Neural cell (in vitro differentiated cells): ENCODE results near the gene MAD1L1. TPM values are rescaled to one million over a fixed set of nuclear protein-coding genes. Genes with fewer than 3 reads are reported as not detected.

Experiments used
- H2AFZ ChIP-seq: fragments of 200-600, 300-800 bp; sonication (generic), shearing (Covaris generic); 2 replicates; pipeline ENCODE4 v1.6.0; 2014; ENCODE audit warnings: low read depth, mild to moderate bottlenecking, antibody characterized with exemption, low read length, moderate library complexity
- H3F3A ChIP-seq: fragments of 200-600 bp; shearing (Covaris generic); 2 replicates; pipeline ENCODE4 v1.6.1; 2016; ENCODE audit warnings: mild to moderate bottlenecking, moderate library complexity, mixed read lengths, antibody characterized with exemption, low read length; ENCODE audit not compliant: insufficient read depth, poor library complexity, severe bottlenecking
- H3K27ac ChIP-seq: fragments of 200-600, 300-800 bp; sonication (generic), shearing (Covaris generic); 2 replicates; pipeline ENCODE4 v1.5.1; 2014; ENCODE audit warnings: mild to moderate bottlenecking, low read length, moderate library complexity
- H3K27me3 ChIP-seq: fragments of 300-800, 200-600 bp; sonication (generic), shearing (Covaris generic); 2 replicates; pipeline ENCODE4 v1.6.0; 2014; ENCODE audit warnings: mild to moderate bottlenecking, low read depth, low read length, moderate library complexity; ENCODE audit not compliant: insufficient read depth
- H3K36me3 ChIP-seq: fragments of 300-800, 200-600 bp; sonication (generic), shearing (Covaris generic); 2 replicates; pipeline ENCODE4 v1.5.1; 2014; ENCODE audit warnings: mild to moderate bottlenecking, antibody characterized with exemption, low read length, moderate library complexity; ENCODE audit not compliant: insufficient read depth
- H3K4me2 ChIP-seq: fragments of 300-800, 200-600 bp; sonication (generic), shearing (Covaris generic); 2 replicates; pipeline ENCODE4 v1.6.0; 2014; ENCODE audit warnings: mild to moderate bottlenecking, low read length
- H3K4me3 ChIP-seq: fragments of 300-800, 200-600 bp; sonication (generic), shearing (Covaris generic); 2 replicates; pipeline ENCODE4 v1.5.1; 2014; ENCODE audit warnings: mild to moderate bottlenecking, low read length, moderate library complexity
- H3K79me2 ChIP-seq: fragments of 200-600 bp; shearing (Covaris generic); replicated peaks from 2 replicates; pipeline ENCODE4 v1.6.0; 2014; ENCODE audit warnings: mild to moderate bottlenecking, low read length, moderate library complexity; ENCODE audit not compliant: insufficient read depth
- H3K9ac ChIP-seq: fragments of 300-800, 200-600 bp; sonication (generic), shearing (Covaris generic); 2 replicates; pipeline ENCODE4 v1.6.1; 2016; ENCODE audit warnings: mild to moderate bottlenecking, low read length, mixed read lengths
- H3K9me2 ChIP-seq: fragments of 200-600 bp; shearing (Covaris generic); 2 replicates; pipeline ENCODE4 v1.6.1; 2016; ENCODE audit warnings: mild to moderate bottlenecking, low read length, mixed read lengths; ENCODE audit not compliant: insufficient read depth
- H3K9me3 ChIP-seq: fragments of 200-600, 300-800 bp; sonication (generic), shearing (Covaris generic); 2 replicates; pipeline ENCODE4 v1.6.1; 2016; ENCODE audit warnings: mild to moderate bottlenecking, mixed run types, low read length, moderate library complexity, mixed read lengths
- H4K20me1 ChIP-seq: fragments of 200-600 bp; shearing (Covaris generic); 2 replicates; pipeline ENCODE4 v1.6.1; 2016; ENCODE audit warnings: mild to moderate bottlenecking, mixed run types; ENCODE audit not compliant: insufficient read depth
- CTCF ChIP-seq: fragments of 450-650 bp; IDR thresholded peaks from 2 replicates; pipeline ENCODE4 v1.5.1; 2014; ENCODE audit warnings: antibody characterized with exemption, mild to moderate bottlenecking, moderate library complexity; ENCODE audit not compliant: poor library complexity, severe bottlenecking
- EP300 ChIP-seq: fragments of 450-650 bp; conservative IDR thresholded peaks from 2 replicates; pipeline ENCODE4 v1.6.1; 2014; ENCODE audit warnings: antibody characterized with exemption, mild to moderate bottlenecking, moderate library complexity; ENCODE audit not compliant: poor library complexity, severe bottlenecking
- EZH2 ChIP-seq: fragments of 200-600, 300-800 bp; shearing (Covaris generic), sonication (generic); IDR thresholded peaks from 2 replicates; pipeline ENCODE4 v1.6.1; 2014; ENCODE audit warnings: antibody characterized with exemption, low read length, borderline replicate concordance, mild to moderate bottlenecking; ENCODE audit not compliant: insufficient read depth, poor library complexity, severe bottlenecking
- MXI1 ChIP-seq: fragments of 450-650 bp; conservative IDR thresholded peaks from 2 replicates; pipeline ENCODE4 v1.6.1; 2014; ENCODE audit warnings: antibody characterized with exemption, mild to moderate bottlenecking; ENCODE audit not compliant: poor library complexity, severe bottlenecking
- POLR2AphosphoS5 ChIP-seq: IDR thresholded peaks from 2 replicates; pipeline ENCODE4 v1.6.1; 2012
- RAD21 ChIP-seq: fragments of 450-650 bp; conservative IDR thresholded peaks from 2 replicates; pipeline ENCODE4 v1.6.1; 2014; ENCODE audit warnings: antibody characterized with exemption, mild to moderate bottlenecking, moderate library complexity
- REST ChIP-seq: IDR thresholded peaks from 2 replicates; pipeline ENCODE4 v1.6.1; 2012; ENCODE audit warnings: borderline replicate concordance
- SMC3 ChIP-seq: fragments of 450-650 bp; conservative IDR thresholded peaks from 2 replicates; pipeline ENCODE4 v1.6.1; 2014; ENCODE audit warnings: antibody characterized with exemption, mild to moderate bottlenecking, moderate library complexity; ENCODE audit not compliant: poor library complexity
- TAF1 ChIP-seq: IDR thresholded peaks from 2 replicates; pipeline ENCODE4 v1.6.1; 2012; ENCODE audit warnings: low read depth
- polyA plus RNA-seq: library from polyadenylated mRNA; depleted of rRNA; stranded (reverse); fragments of >200 nt; gene quantifications from 2 replicates; pipeline ENCODE4 v1.2.3, GENCODE V29; 2014

The MAD1L1 gene
- polyA plus RNA-seq, 1 donor from 2014 or later, result 31.4 TPM

- Histone ChIP-seq H3K4me2 (no peak overlapping the region), H3K79me2 (no peaks in the 10 kb centered on the region), H4K20me1 (no peaks in the 10 kb centered on the region), H3K9ac (no peak overlapping the region), H3K27me3 (no peaks in the 10 kb centered on the region), H3K9me2 (no peaks in the 10 kb centered on the region), H3K4me3 (no peak overlapping the region), H3K27ac (no peak overlapping the region), H3K36me3 (no peaks in the 10 kb centered on the region), H3F3A (no peaks in the 10 kb centered on the region), H2AFZ (no peak overlapping the region), H3K9me3 (no peaks in the 10 kb centered on the region)
- TF ChIP-seq CTCF (no peak), POLR2AphosphoS5 (no peak), EP300 (no peak), EZH2 (no peak), REST (no peak), MXI1 (no peak), SMC3 (no peak), RAD21 (no peak), TAF1 (no peak)
These were observed 11.8 kb downstream of the MAD1L1 start for GRCh38 chr7:2220954-2221353.

GRCh38 chr7:2220506-2220905, 12.2 kb downstream of the MAD1L1 start:
- Histone ChIP-seq H3K9me3 (no peaks in the 10 kb centered on the region), H3K4me2 (no peak overlapping the region), H3K79me2 (no peaks in the 10 kb centered on the region), H4K20me1 (no peaks in the 10 kb centered on the region), H3F3A (no peaks in the 10 kb centered on the region), H3K9ac (no peak overlapping the region), H3K4me3 (no peak overlapping the region), H3K9me2 (no peaks in the 10 kb centered on the region), H3K27ac (no peak overlapping the region), H3K36me3 (no peaks in the 10 kb centered on the region), H2AFZ (no peak overlapping the region), H3K27me3 (no peaks in the 10 kb centered on the region)
- TF ChIP-seq REST, result no peak
